ENCODE data around the gene CDK18. TPM values are rescaled to one million over a fixed set of nuclear protein-coding genes. Genes with fewer than 3 reads are reported as not detected.
"Not testable (repeated sequence)": the region's sequence is repeated elsewhere in the genome, so short reads cannot be mapped to it uniquely, and the experiment has no call there.

CDK18 gene
- total RNA-seq, 1 donor from 2014 or later = 27.0 TPM

- TF ChIP-seq POLR2A (IDR thresholded peaks at IDR 0.05) (no peak), POLR2AphosphoS5 (IDR thresholded peaks at IDR 0.05; ENCODE audit: insufficient read depth in 1 of 2, low read depth in 1 of 2) (no peak), CTCF (IDR thresholded peaks at IDR 0.05) (no peak)
- intact Hi-C loops (cut with DNase I) = no loop called here
- H3K27me3 ChIP-seq = no peaks in the 10 kb centered on the region
These were observed 28.6 kb upstream of the CDK18 start for GRCh38 chr1:205475855-205476254.

GRCh38 chr1:205476648-205477047 is 27.8 kb upstream of the CDK18 start:
- no peak overlapping the region for H3K4me3 ChIP-seq
- no peaks in the 10 kb centered on the region for H3K27me3 ChIP-seq
- no peaks in the 10 kb centered on the region for H3K36me3 ChIP-seq
- no peak overlapping the region for H3K27ac ChIP-seq
- no peaks in the 10 kb centered on the region for H3K4me1 ChIP-seq
- H3K9me3 ChIP-seq = no peaks in the 10 kb centered on the region
- DNase-seq (ENCODE audit: extremely low spot score in 2 of 2) = no peak
- intact Hi-C loops (cut with DNase I) = no loop called here
- no peak for TF ChIP-seq CTCF (IDR thresholded peaks at IDR 0.05)
- TF ChIP-seq POLR2AphosphoS5 (IDR thresholded peaks at IDR 0.05; ENCODE audit: insufficient read depth in 1 of 2, low read depth in 1 of 2) = no peak
- TF ChIP-seq POLR2A (IDR thresholded peaks at IDR 0.05) = no peak

More at GRCh38 chr1:205475855-205476254, 28.6 kb upstream of the CDK18 start:
- DNase-seq (ENCODE audit: extremely low spot score in 2 of 2) = no peak
- no peaks in the 10 kb centered on the region for H3K9me3 ChIP-seq
- no peaks in the 10 kb centered on the region for H3K4me1 ChIP-seq
- no peak overlapping the region for H3K27ac ChIP-seq
- H3K36me3 ChIP-seq = no peaks in the 10 kb centered on the region
- no peak overlapping the region for H3K4me3 ChIP-seq

GRCh38 chr1:205477121-205477758 is 27.2 kb upstream of the CDK18 start:
- no peaks in the 10 kb centered on the region for H3K4me1 ChIP-seq
- intact Hi-C loops (cut with DNase I) = no loop called here
- no peak for TF ChIP-seq CTCF (IDR thresholded peaks at IDR 0.05)
- no peak for TF ChIP-seq POLR2A (IDR thresholded peaks at IDR 0.05)
- no peak for DNase-seq (ENCODE audit: extremely low spot score in 2 of 2)
- no peaks in the 10 kb centered on the region for H3K9me3 ChIP-seq
- H3K4me3 ChIP-seq = no peak overlapping the region
- no peaks in the 10 kb centered on the region for H3K27me3 ChIP-seq
- no peak overlapping the region for H3K27ac ChIP-seq
- H3K36me3 ChIP-seq = no peaks in the 10 kb centered on the region

- DNase-seq (ENCODE audit: extremely low spot score in 2 of 2) = no peak
- H3K27ac ChIP-seq = no peak overlapping the region
- intact Hi-C loops (cut with DNase I) = no loop called here
These were observed 26.7 kb upstream of the CDK18 start for GRCh38 chr1:205477759-205478247.

GRCh38 chr1:205478985-205479384 is 25.5 kb upstream of the CDK18 start:
- intact Hi-C loops (cut with DNase I) = not testable (repeated sequence)

More at GRCh38 chr1:205477759-205478247, 26.7 kb upstream of the CDK18 start:
- Histone ChIP-seq H3K4me1 (no peaks in the 10 kb centered on the region), H3K36me3 (no peaks in the 10 kb centered on the region), H3K9me3 (no peaks in the 10 kb centered on the region), H3K27me3 (no peaks in the 10 kb centered on the region), H3K4me3 (no peak overlapping the region)
- TF ChIP-seq POLR2A (IDR thresholded peaks at IDR 0.05) (no peak), POLR2AphosphoS5 (IDR thresholded peaks at IDR 0.05; ENCODE audit: insufficient read depth in 1 of 2, low read depth in 1 of 2) (no peak), CTCF (IDR thresholded peaks at IDR 0.05) (no peak)

More at GRCh38 chr1:205478985-205479384, 25.5 kb upstream of the CDK18 start:
- not testable (repeated sequence) for DNase-seq (ENCODE audit: extremely low spot score in 2 of 2); H3K4me1 ChIP-seq; H3K27me3 ChIP-seq; H3K9me3 ChIP-seq; H3K27ac ChIP-seq; H3K4me3 ChIP-seq; H3K36me3 ChIP-seq
